ENCODE data around the gene RPS6KC1. TPM values are rescaled to one million over a fixed set of nuclear protein-coding genes. Genes with fewer than 3 reads are reported as not detected.

Gene RPS6KC1
- total RNA-seq, 4 donors from 2014 or later = 22.9 to 30.1 (median 26.7) TPM

DNA sequence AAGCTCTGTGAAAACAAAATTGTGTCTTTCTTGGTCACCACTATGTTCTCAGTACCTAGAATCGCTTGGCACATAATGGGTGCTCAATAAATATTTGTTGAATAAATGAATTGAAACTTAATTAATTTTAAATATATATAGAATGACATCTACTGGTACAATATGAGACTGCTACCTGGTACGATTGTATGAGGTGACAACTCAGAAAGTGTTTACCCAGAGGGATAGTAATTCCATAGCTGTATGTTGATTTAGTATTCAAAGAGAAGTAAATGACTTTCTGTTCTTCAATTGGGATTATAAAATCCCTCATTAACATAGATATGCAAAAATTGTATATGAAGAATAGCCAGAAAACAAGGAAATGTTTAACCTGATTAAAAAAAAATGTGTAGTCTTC is 128.7 kb downstream of the RPS6KC1 start:
- TF ChIP-seq, protein P1, sequence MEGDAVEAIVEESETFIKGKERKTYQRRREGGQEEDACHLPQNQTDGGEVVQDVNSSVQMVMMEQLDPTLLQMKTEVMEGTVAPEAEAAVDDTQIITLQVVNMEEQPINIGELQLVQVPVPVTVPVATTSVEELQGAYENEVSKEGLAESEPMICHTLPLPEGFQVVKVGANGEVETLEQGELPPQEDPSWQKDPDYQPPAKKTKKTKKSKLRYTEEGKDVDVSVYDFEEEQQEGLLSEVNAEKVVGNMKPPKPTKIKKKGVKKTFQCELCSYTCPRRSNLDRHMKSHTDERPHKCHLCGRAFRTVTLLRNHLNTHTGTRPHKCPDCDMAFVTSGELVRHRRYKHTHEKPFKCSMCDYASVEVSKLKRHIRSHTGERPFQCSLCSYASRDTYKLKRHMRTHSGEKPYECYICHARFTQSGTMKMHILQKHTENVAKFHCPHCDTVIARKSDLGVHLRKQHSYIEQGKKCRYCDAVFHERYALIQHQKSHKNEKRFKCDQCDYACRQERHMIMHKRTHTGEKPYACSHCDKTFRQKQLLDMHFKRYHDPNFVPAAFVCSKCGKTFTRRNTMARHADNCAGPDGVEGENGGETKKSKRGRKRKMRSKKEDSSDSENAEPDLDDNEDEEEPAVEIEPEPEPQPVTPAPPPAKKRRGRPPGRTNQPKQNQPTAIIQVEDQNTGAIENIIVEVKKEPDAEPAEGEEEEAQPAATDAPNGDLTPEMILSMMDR (IDR thresholded peaks at IDR 0.05) = no peak
- no peak for TF ChIP-seq EP300 (IDR thresholded peaks at IDR 0.05)
- no peak for TF ChIP-seq POLR2A (IDR thresholded peaks at IDR 0.05)
- H3K27me3 ChIP-seq = no peaks in the 10 kb centered on the region
- H3K27ac ChIP-seq = no peak overlapping the region
- 86 to 92% methylated on average over 2 of the region's 2 CpGs for WGBS, 2 donors
- H3K36me3 ChIP-seq = peaks cover 0 to 40% (median 0%) of the 10 kb centered on the region in 3 donors
- no peaks in the 10 kb centered on the region for H3K4me1 ChIP-seq
- no peak for DNase-seq (ENCODE audit: low spot score in 2 of 2)
- no peak overlapping the region for H3K4me3 ChIP-seq
- no peaks in the 10 kb centered on the region for H3K9me3 ChIP-seq

DNA sequence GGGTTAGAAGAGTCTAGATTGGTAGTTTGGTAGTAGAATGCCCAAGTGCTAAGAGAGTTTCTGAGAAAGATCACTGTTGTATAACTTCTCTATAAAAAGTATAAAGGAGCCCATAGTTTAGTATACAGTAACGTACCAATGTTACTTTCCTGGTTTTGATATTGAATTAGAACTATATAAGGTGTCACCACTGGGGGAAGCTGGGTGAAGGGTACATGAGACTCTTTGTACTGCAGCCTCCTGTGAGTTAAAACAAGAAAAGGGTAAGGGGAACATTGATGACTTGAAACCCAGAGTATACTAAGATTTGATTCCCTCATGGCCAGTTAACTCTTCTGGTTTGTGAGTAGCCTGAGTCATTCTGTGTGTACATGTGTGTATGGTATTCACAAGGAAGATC is 129.8 kb downstream of the RPS6KC1 start:
- peaks cover 0 to 10% (median 5%) of the 10 kb centered on the region in 4 donors for H3K9me3 ChIP-seq

DNA sequence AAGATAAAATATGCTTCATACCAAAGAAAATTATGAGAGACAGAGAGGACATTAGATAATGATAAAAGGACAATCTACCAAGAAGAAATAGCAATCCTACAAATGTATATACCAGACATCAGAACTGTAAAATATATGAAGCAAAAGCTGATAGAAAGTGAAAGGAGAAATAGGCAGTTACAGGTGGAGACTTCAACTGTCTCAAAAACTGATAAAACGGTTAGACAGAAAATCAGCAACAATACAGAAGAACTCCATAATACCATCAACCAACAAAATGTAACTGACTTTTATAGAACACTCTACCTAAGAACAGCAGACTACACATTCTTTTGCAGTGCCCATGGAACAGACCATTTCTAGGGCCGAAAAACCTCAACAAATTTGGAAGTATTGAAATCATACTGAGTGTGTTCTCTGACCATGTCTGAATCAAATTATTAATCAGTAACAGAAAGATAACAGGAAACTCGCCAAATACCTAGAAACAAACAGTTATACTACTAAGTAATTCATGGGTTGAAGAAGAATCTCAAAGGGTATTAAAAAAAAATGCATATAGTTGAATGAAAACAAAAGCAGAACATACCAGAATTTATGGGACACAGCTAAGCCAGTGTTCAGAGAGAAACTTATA is 132.1 kb downstream of the RPS6KC1 start:
- no peak for DNase-seq (ENCODE audit: low spot score in 2 of 2)
- Histone ChIP-seq H3K27ac (no peak overlapping the region), H3K9me3 (peaks cover 0 to 21% (median 10%) of the 10 kb centered on the region in 4 donors), H3K4me1 (no peaks in the 10 kb centered on the region), H3K27me3 (no peaks in the 10 kb centered on the region), H3K36me3 (peaks cover 0 to 64% (median 0%) of the 10 kb centered on the region in 3 donors), H3K4me3 (no peak overlapping the region)
- TF ChIP-seq EP300 (IDR thresholded peaks at IDR 0.05) = no peak
- TF ChIP-seq, protein P1 (IDR thresholded peaks at IDR 0.05) = no peak
- TF ChIP-seq POLR2A (IDR thresholded peaks at IDR 0.05) = no peak
- 90 to 97% methylated on average over 3 of the region's 3 CpGs for WGBS, 2 donors

More for the DNA sequence above, 129.8 kb downstream of the RPS6KC1 start:
- no peak overlapping the region for H3K4me3 ChIP-seq
- H3K27ac ChIP-seq = no peak overlapping the region
- peaks cover 0 to 50% (median 0%) of the 10 kb centered on the region in 3 donors for H3K36me3 ChIP-seq
- H3K4me1 ChIP-seq = no peaks in the 10 kb centered on the region
- 97 to 98% methylated on average over 1 of the region's 1 CpG for WGBS, 2 donors
- no peaks in the 10 kb centered on the region for H3K27me3 ChIP-seq
- no peak for TF ChIP-seq POLR2A (IDR thresholded peaks at IDR 0.05)
- TF ChIP-seq, protein P1 (IDR thresholded peaks at IDR 0.05) = no peak
- TF ChIP-seq EP300 (IDR thresholded peaks at IDR 0.05) = no peak
- no peak for DNase-seq (ENCODE audit: low spot score in 2 of 2)

DNA sequence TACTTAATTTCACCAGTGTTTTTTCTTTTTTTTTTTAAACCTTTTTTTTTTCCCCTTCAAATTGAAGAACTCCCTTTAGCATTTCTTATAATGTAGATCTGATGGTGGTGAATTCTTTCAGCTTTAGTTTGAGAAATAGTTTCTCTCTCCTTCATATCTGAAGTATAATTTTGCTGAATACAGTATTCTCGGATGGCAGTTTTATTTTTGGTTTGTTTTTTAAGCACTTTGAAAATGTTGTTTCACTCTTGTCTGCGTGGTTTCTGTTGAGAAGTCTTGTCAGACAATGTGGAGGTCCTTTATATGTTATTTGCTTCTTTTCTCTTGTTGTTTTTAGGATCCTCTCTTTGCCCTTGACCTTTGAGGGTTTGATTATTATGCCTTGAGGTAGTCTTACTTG is 135.1 kb downstream of the RPS6KC1 start:
- Histone ChIP-seq H3K36me3 (peaks cover 0 to 68% (median 0%) of the 10 kb centered on the region in 3 donors), H3K9me3 (peaks cover 0 to 38% (median 15%) of the 10 kb centered on the region in 4 donors), H3K27me3 (no peaks in the 10 kb centered on the region), H3K27ac (no peak overlapping the region), H3K4me3 (no peak overlapping the region), H3K4me1 (no peaks in the 10 kb centered on the region)
- TF ChIP-seq, protein P1 (IDR thresholded peaks at IDR 0.05) = no peak
- TF ChIP-seq POLR2A (IDR thresholded peaks at IDR 0.05) (no peak), EP300 (IDR thresholded peaks at IDR 0.05) (no peak)
- no peak for DNase-seq (ENCODE audit: low spot score in 2 of 2)
- WGBS, 2 donors = 76 to 95% methylated on average over 2 of the region's 2 CpGs

DNA sequence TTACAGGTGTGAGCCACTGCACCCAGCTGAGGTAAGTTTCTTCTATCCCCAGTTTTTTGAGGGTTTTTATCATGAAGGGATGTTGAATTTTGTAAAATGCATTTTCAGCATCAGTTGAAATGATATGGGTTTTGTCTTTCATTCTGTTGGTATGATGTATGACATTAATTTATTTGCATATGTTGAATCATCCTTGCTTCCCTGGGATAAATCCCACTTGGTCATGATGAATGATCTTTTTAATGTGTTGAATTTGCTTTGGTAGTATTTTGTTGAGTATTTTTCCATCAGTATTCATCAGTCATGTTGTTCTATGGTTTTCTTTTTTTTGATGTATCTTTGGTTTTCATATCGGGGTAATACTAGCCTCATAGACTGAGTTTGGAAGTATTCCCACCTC is 141.0 kb downstream of the RPS6KC1 start:
- peaks cover 0 to 29% (median 8%) of the 10 kb centered on the region in 4 donors for H3K9me3 ChIP-seq
- no peaks in the 10 kb centered on the region for H3K27me3 ChIP-seq
- H3K4me1 ChIP-seq = no peaks in the 10 kb centered on the region
- no peak overlapping the region for H3K4me3 ChIP-seq
- TF ChIP-seq EP300 (IDR thresholded peaks at IDR 0.05) = no peak
- TF ChIP-seq, protein P1 (IDR thresholded peaks at IDR 0.05) = no peak
- no peak for TF ChIP-seq POLR2A (IDR thresholded peaks at IDR 0.05)
- H3K36me3 ChIP-seq = peaks cover 0 to 56% (median 0%) of the 10 kb centered on the region in 3 donors
- WGBS, 2 donors = 86 to 100% methylated on average over 1 of the region's 1 CpG
- no peak for DNase-seq (ENCODE audit: low spot score in 2 of 2)
- no peak overlapping the region for H3K27ac ChIP-seq

All from tibial nerve (tissue), 4 donors.